ENCODE results near the gene KLK8. TPM values are rescaled to one million over a fixed set of nuclear protein-coding genes. Genes with fewer than 3 reads are reported as not detected.
"Not testable (repeated sequence)": the region's sequence is repeated elsewhere in the genome, so short reads cannot be mapped to it uniquely, and the experiment has no call there.

KLK8 gene
- total RNA-seq, 1 donor from 2014 or later, result not detected

- no peak for ATAC-seq
- no peak for DNase-seq
- intact Hi-C loops (cut with micrococcal nuclease), result no loop called here
Observed at GRCh38 chr19:50998686-50999085, 2.7 kb downstream of the KLK8 start.

GRCh38 chr19:50998061-50998460, 3.3 kb downstream of the KLK8 start:
- intact Hi-C loops (cut with micrococcal nuclease), result no loop called here
- DNase-seq, result no peak

GRCh38 chr19:50994129-50994528, 7.3 kb downstream of the KLK8 start:
- ATAC-seq (no peak), DNase-seq (no peak)
- intact Hi-C loops (cut with micrococcal nuclease), result no loop called here

More at GRCh38 chr19:50998061-50998460, 3.3 kb downstream of the KLK8 start:
- no peak for ATAC-seq

- intact Hi-C loops (cut with micrococcal nuclease), result no loop called here
- DNase-seq (no peak), ATAC-seq (no peak)
Observed at GRCh38 chr19:50992666-50993035, 8.8 kb downstream of the KLK8 start.

- ATAC-seq; DNase-seq; intact Hi-C loops (cut with micrococcal nuclease): not testable (repeated sequence)
Observed at GRCh38 chr19:50984416-50984815, 17.0 kb downstream of the KLK8 start.

- no peak for DNase-seq
- intact Hi-C loops (cut with micrococcal nuclease), result no loop called here
- no peak for ATAC-seq
Observed at GRCh38 chr19:50983625-50984292, 17.6 kb downstream of the KLK8 start, which contains the start of gene KLK7. Gene KLK7, minus strand, starts transcription at chr19:50983917. Its CDS starts 1,518 bp downstream, at chr19:50982399.

- DNase-seq, result no peak
- ATAC-seq, result no peak
- intact Hi-C loops (cut with micrococcal nuclease), result no loop called here
Observed at GRCh38 chr19:50982186-50982585, 19.2 kb downstream of the KLK8 start.

GRCh38 chr19:50981587-50982146, 19.7 kb downstream of the KLK8 start:
- DNase-seq (no peak), ATAC-seq (no peak)
- intact Hi-C loops (cut with micrococcal nuclease), result no loop called here

GRCh38 chr19:50980208-50980607, 21.2 kb downstream of the KLK8 start:
- DNase-seq, result no peak
- ATAC-seq, result no peak
- intact Hi-C loops (cut with micrococcal nuclease), result no loop called here

GRCh38 chr19:50979758-50980157, 21.6 kb downstream of the KLK8 start:
- DNase-seq, result no peak
- intact Hi-C loops (cut with micrococcal nuclease), result no loop called here
- no peak for ATAC-seq

GRCh38 chr19:50978772-50979390, 22.5 kb downstream of the KLK8 start:
- no peak for DNase-seq
- intact Hi-C loops (cut with micrococcal nuclease), result no loop called here
- no peak for ATAC-seq

- ATAC-seq (no peak), DNase-seq (no peak)
- intact Hi-C loops (cut with micrococcal nuclease), result no loop called here
Observed at GRCh38 chr19:50977626-50978025, 23.8 kb downstream of the KLK8 start.

GRCh38 chr19:50975766-50976165, 25.6 kb downstream of the KLK8 start:
- intact Hi-C loops (cut with micrococcal nuclease), result no loop called here
- ATAC-seq, result no peak

GRCh38 chr19:50974702-50975556, 26.5 kb downstream of the KLK8 start:
- ATAC-seq (no peak), DNase-seq (no peak)
- intact Hi-C loops (cut with micrococcal nuclease), result no loop called here

More at GRCh38 chr19:50975766-50976165, 25.6 kb downstream of the KLK8 start:
- DNase-seq, result no peak

GRCh38 chr19:50972795-50973376, 28.5 kb downstream of the KLK8 start:
- ATAC-seq, result no peak
- intact Hi-C loops (cut with micrococcal nuclease), result no loop called here

GRCh38 chr19:50969810-50970209, 31.6 kb downstream of the KLK8 start:
- intact Hi-C loops (cut with micrococcal nuclease); ATAC-seq; DNase-seq: not testable (repeated sequence)

More at GRCh38 chr19:50972795-50973376, 28.5 kb downstream of the KLK8 start:
- no peak for DNase-seq

GRCh38 chr19:50969413-50969760, 32.0 kb downstream of the KLK8 start, which contains the start of gene KLK6:
Gene KLK6, minus strand, starts transcription at chr19:50969591. Its CDS starts 1,487 bp downstream, at chr19:50968104.
- DNase-seq, result no peak
- ATAC-seq, result no peak
- intact Hi-C loops (cut with micrococcal nuclease), result no loop called here

GRCh38 chr19:50968716-50969412, 32.5 kb downstream of the KLK8 start:
- ATAC-seq, result no peak

More at GRCh38 chr19:50968716-50969412, 32.5 kb downstream of the KLK8 start:
- intact Hi-C loops (cut with micrococcal nuclease), result no loop called here
- DNase-seq, result no peak
